H9 (cell line): ENCODE data around the gene STARD3. TPM values are rescaled to one million over a fixed set of nuclear protein-coding genes. Genes with fewer than 3 reads are reported as not detected.

Experiments
- DNase-seq: peaks from one replicate; pipeline ENCODE4 v3.0.0-alpha.2; 2017
- H2AFZ ChIP-seq: one replicate; pipeline ENCODE4 v1.6.1; 2013; ENCODE audit warnings: mild to moderate bottlenecking, low read length, control low read depth, moderate library complexity
- H2AK5ac ChIP-seq: 2 replicates; pipeline ENCODE4 v1.6.1; 2013; ENCODE audit warnings: low read length, control low read depth, mixed read lengths; ENCODE audit not compliant: insufficient read length
- H2BK120ac ChIP-seq: one replicate; pipeline ENCODE4 v1.6.1; 2013; ENCODE audit warnings: low read depth, mild to moderate bottlenecking, low read length, control low read depth, inconsistent platforms; ENCODE audit not compliant: poor library complexity, severe bottlenecking
- H2BK12ac ChIP-seq: 2 replicates; pipeline ENCODE4 v1.6.1; 2013; ENCODE audit warnings: low read length, control low read depth, mixed read lengths, low read depth; ENCODE audit not compliant: insufficient read length
- H2BK15ac ChIP-seq: 2 replicates; pipeline ENCODE4 v1.6.1; 2013; ENCODE audit warnings: low read depth, low read length, control low read depth
- H2BK20ac ChIP-seq: one replicate; pipeline ENCODE4 v1.6.1; 2013; ENCODE audit warnings: low read depth, mild to moderate bottlenecking, low read length, control low read depth, inconsistent platforms; ENCODE audit not compliant: poor library complexity, severe bottlenecking
- H2BK5ac ChIP-seq: 2 replicates; pipeline ENCODE4 v1.6.1; 2013; ENCODE audit warnings: low read length, control low read depth, mixed read lengths; ENCODE audit not compliant: insufficient read length
- H3K14ac ChIP-seq: 2 replicates; pipeline ENCODE4 v1.6.1; 2013; ENCODE audit warnings: low read length, control low read depth; ENCODE audit not compliant: insufficient read depth
- H3K18ac ChIP-seq: 2 replicates; pipeline ENCODE4 v1.6.1; 2013; ENCODE audit warnings: low read depth, mild to moderate bottlenecking, mixed read lengths, low read length, control low read depth; ENCODE audit not compliant: insufficient read length
- H3K23ac ChIP-seq: 2 replicates; pipeline ENCODE4 v1.6.1; 2013; ENCODE audit warnings: low read length, control low read depth, mixed read lengths, low read depth; ENCODE audit not compliant: insufficient read length
- H3K23me2 ChIP-seq: 2 replicates; pipeline ENCODE4 v1.6.1; 2013; ENCODE audit warnings: low read depth, mild to moderate bottlenecking, mixed read lengths, low read length, control low read depth; ENCODE audit not compliant: insufficient read length, poor library complexity, severe bottlenecking
- H3K27ac ChIP-seq: 2 replicates; pipeline ENCODE4 v1.5.1; 2013; ENCODE audit warnings: low read length, control low read depth, mixed read lengths, low read depth; ENCODE audit not compliant: insufficient read length
- H3K27me3 ChIP-seq: 2 replicates; pipeline ENCODE4 v1.6.1; 2013; ENCODE audit warnings: low read length, control low read depth, inconsistent platforms; ENCODE audit not compliant: insufficient read depth
- H3K4ac ChIP-seq: 2 replicates; pipeline ENCODE4 v1.6.1; 2013; ENCODE audit warnings: low read depth, mild to moderate bottlenecking, control low read depth, inconsistent platforms, low read length, moderate library complexity
- H3K4me1 ChIP-seq: 2 replicates; pipeline ENCODE4 v1.6.1; 2013; ENCODE audit warnings: low read length, control low read depth, inconsistent platforms; ENCODE audit not compliant: insufficient read depth
- H3K4me2 ChIP-seq: 2 replicates; pipeline ENCODE4 v1.6.1; 2013; ENCODE audit warnings: low read length, control low read depth, mixed read lengths; ENCODE audit not compliant: insufficient read length, insufficient read depth
- H3K56ac ChIP-seq: 2 replicates; pipeline ENCODE4 v1.6.1; 2013; ENCODE audit warnings: low read depth, mild to moderate bottlenecking, mixed read lengths, low read length, control low read depth; ENCODE audit not compliant: insufficient read length
- H3K79me1 ChIP-seq: 2 replicates; pipeline ENCODE4 v1.6.1; 2013; ENCODE audit warnings: low read depth, mild to moderate bottlenecking, moderate library complexity, low read length, control low read depth, inconsistent platforms; ENCODE audit not compliant: insufficient read depth, poor library complexity, severe bottlenecking
- H3K79me2 ChIP-seq: 2 replicates; pipeline ENCODE4 v1.6.1; 2013; ENCODE audit warnings: low read length, control low read depth, inconsistent platforms; ENCODE audit not compliant: insufficient read depth
- H3K9ac ChIP-seq: 2 replicates; pipeline ENCODE4 v1.6.1; 2013; ENCODE audit warnings: low read length, control low read depth, mixed read lengths; ENCODE audit not compliant: insufficient read length; ENCODE audit errors: extremely low read depth
- H3K9me3 ChIP-seq: one replicate; pipeline ENCODE4 v1.6.1; 2013; ENCODE audit warnings: low read depth, low read length, inconsistent platforms; ENCODE audit not compliant: control insufficient read depth
- H3T11ph ChIP-seq: one replicate; pipeline ENCODE4 v1.6.1; 2013; ENCODE audit warnings: mild to moderate bottlenecking, low read length, control low read depth, inconsistent platforms
- H4K20me1 ChIP-seq: one replicate; pipeline ENCODE4 v1.6.1; 2013; ENCODE audit not compliant: control insufficient read depth, insufficient read length, insufficient read depth
- H4K5ac ChIP-seq: 2 replicates; pipeline ENCODE4 v1.6.1; 2013; ENCODE audit warnings: low read depth, mild to moderate bottlenecking, mixed read lengths, low read length, control low read depth; ENCODE audit not compliant: insufficient read length
- H4K8ac ChIP-seq: replicated peaks from 2 replicates; pipeline ENCODE4 v1.6.1; 2013; ENCODE audit warnings: low read length, control low read depth, mixed read lengths, low read depth; ENCODE audit not compliant: insufficient read length
- H4K91ac ChIP-seq: 2 replicates; pipeline ENCODE4 v1.6.1; 2013; ENCODE audit warnings: low read depth, mild to moderate bottlenecking, moderate library complexity, mixed read lengths, low read length, control low read depth; ENCODE audit not compliant: insufficient read length
- H3K27ac Mint-ChIP-seq, 3 experiments: 2 replicates in 2 of 3; 3 replicates in 1 of 3; pipeline ENCODE4 v1.8.0; 2020 to 2021; ENCODE audit warnings: mixed read lengths in 3 of 3, mild to moderate bottlenecking in 1 of 3, moderate library complexity in 1 of 3
- H3K27me3 Mint-ChIP-seq: 2 replicates; pipeline ENCODE4 v1.8.0; 2021; ENCODE audit warnings: low read depth, mild to moderate bottlenecking, moderate library complexity, mixed read lengths
- H3K36me3 Mint-ChIP-seq, 3 experiments: 2 replicates in 2 of 3; 3 replicates in 1 of 3; pipeline ENCODE4 v1.8.0; 2020 to 2021; ENCODE audit warnings: low read depth in 3 of 3, mixed read lengths in 3 of 3; ENCODE audit not compliant: insufficient read depth in 1 of 3
- H3K4me1 Mint-ChIP-seq, 2 experiments: 2 replicates each; pipeline ENCODE4 v1.8.0; 2020; ENCODE audit warnings: mixed read lengths in 2 of 2
- H3K4me3 Mint-ChIP-seq, 2 experiments: 2 replicates in 1 of 2; 3 replicates in 1 of 2; pipeline ENCODE4 v1.8.0; 2020 to 2021; ENCODE audit warnings: mild to moderate bottlenecking in 2 of 2, mixed read lengths in 2 of 2, moderate library complexity in 1 of 2
- H3K9me3 Mint-ChIP-seq, 2 experiments: 2 replicates in 1 of 2; 3 replicates in 1 of 2; pipeline ENCODE4 v1.8.0; 2020; ENCODE audit warnings: mild to moderate bottlenecking in 2 of 2, mixed read lengths in 2 of 2, moderate library complexity in 1 of 2
- WGBS: extraction: QIAGEN DNeasy Blood & Tissue Kit; methylation state at CpG from one replicate; pipeline ENCODE4 v1.1.7; 2013; ENCODE audit warnings: missing lambda C conversion rate, low lambda C conversion rate, mixed read lengths; ENCODE audit not compliant: insufficient read length; ENCODE audit errors: extremely low coverage; 5-methylcytosine and 5-hydroxymethylcytosine counted together
- total RNA-seq: library from RNA; stranded (reverse); gene quantifications from 2 replicates; pipeline ENCODE4 v1.2.1, GENCODE V29; 2021
- TF ChIP-seq, protein P1 (sequence below): fragments of 200-600 bp; sonication (generic); conservative IDR thresholded peaks from 3 replicates; pipeline ENCODE4 v1.8.0; 2021; ENCODE audit warnings: antibody characterized with exemption, mild to moderate bottlenecking

STARD3 gene
- total RNA-seq, 1 experiment from 2014 or later = 51.3 TPM

GRCh38 chr17:39643271-39643670, 6.3 kb downstream of the STARD3 start:
- no peak overlapping the region for H2BK20ac ChIP-seq
- H4K20me1 ChIP-seq = no peaks in the 10 kb centered on the region
- H2AFZ ChIP-seq = no peak overlapping the region
- H3K4me3 Mint-ChIP-seq = no peak overlapping the region
- H3K4ac ChIP-seq = no peak overlapping the region
- H3K9me3 ChIP-seq = no peaks in the 10 kb centered on the region
- DNase-seq = no peak
- no peak overlapping the region for H3T11ph ChIP-seq
- H3K79me1 ChIP-seq = no peaks in the 10 kb centered on the region
- H3K27ac ChIP-seq = no peak overlapping the region
- H4K8ac ChIP-seq = no peak overlapping the region
- no peak overlapping the region for H3K56ac ChIP-seq
- peaks cover 3% of the 10 kb centered on the region for H3K23me2 ChIP-seq
- no peaks in the 10 kb centered on the region; the same call in 1 of the 2 replicates for H3K79me2 ChIP-seq
- no peaks in the 10 kb centered on the region for H3K9me3 Mint-ChIP-seq
- no peak overlapping the region for H2BK5ac ChIP-seq
- H3K27me3 Mint-ChIP-seq = no peaks in the 10 kb centered on the region; the same call in 1 of the 2 replicates
- H3K23ac ChIP-seq = no peak overlapping the region
- H2BK15ac ChIP-seq = no peak overlapping the region
- H2BK120ac ChIP-seq = no peak overlapping the region
- no peak overlapping the region for H3K18ac ChIP-seq
- H3K36me3 Mint-ChIP-seq = peaks cover 0 to 5% (median 0%) of the 10 kb centered on the region in 3 experiments; a peak in 4 of 7 replicates
- no peak overlapping the region for H2AK5ac ChIP-seq
- peaks cover 51 to 56% of the 10 kb centered on the region in 2 experiments for H3K4me1 Mint-ChIP-seq
- no peaks in the 10 kb centered on the region for H3K27me3 ChIP-seq
- H4K5ac ChIP-seq = no peak overlapping the region
- H3K9ac ChIP-seq = no peak overlapping the region
- no peak overlapping the region for H3K14ac ChIP-seq
- no CpG with 5 or more reads among the region's 4 CpGs for WGBS
- TF ChIP-seq, protein P1, sequence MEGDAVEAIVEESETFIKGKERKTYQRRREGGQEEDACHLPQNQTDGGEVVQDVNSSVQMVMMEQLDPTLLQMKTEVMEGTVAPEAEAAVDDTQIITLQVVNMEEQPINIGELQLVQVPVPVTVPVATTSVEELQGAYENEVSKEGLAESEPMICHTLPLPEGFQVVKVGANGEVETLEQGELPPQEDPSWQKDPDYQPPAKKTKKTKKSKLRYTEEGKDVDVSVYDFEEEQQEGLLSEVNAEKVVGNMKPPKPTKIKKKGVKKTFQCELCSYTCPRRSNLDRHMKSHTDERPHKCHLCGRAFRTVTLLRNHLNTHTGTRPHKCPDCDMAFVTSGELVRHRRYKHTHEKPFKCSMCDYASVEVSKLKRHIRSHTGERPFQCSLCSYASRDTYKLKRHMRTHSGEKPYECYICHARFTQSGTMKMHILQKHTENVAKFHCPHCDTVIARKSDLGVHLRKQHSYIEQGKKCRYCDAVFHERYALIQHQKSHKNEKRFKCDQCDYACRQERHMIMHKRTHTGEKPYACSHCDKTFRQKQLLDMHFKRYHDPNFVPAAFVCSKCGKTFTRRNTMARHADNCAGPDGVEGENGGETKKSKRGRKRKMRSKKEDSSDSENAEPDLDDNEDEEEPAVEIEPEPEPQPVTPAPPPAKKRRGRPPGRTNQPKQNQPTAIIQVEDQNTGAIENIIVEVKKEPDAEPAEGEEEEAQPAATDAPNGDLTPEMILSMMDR = no peak
- H3K4me2 ChIP-seq = no peak overlapping the region
- no peak overlapping the region; a peak in 1 of 7 replicates for H3K27ac Mint-ChIP-seq
- H3K4me1 ChIP-seq = no peaks in the 10 kb centered on the region; the same call in 1 of the 2 replicates
- no peak overlapping the region for H4K91ac ChIP-seq
- no peak overlapping the region for H2BK12ac ChIP-seq
